HG03139 (cell line): ENCODE results near the gene SMIM8.

Source experiments
- ATAC-seq: cut with Tn5 transposase; IDR thresholded peaks from one replicate; pipeline ENCODE4 v1.9.1; 2021; ENCODE audit not compliant: unreplicated experiment

Gene SMIM8

GRCh38 chr6:87382861-87383260 is 60.5 kb downstream of the SMIM8 start:
- no peak for ATAC-seq

GRCh38 chr6:87384038-87384437 is 61.6 kb downstream of the SMIM8 start:
- ATAC-seq = no peak

DNA sequence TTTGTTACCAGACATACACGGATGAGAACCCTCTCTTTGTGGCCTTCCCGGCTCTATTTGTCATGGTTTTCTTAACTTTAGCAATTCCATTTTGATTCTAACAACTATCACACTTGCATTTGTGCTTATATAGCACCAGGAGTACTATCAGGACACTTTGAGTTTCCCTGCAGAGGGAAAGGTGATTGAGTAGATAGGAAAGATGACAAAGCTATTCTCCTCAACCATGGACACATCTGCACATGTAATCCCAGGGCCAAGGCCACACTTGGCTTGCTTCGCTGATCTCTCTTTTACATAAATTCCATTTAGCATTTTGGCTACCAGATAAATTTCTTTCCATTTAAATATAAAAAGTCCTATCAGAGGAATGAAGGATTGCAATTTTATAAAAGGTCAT is 62.1 kb downstream of the SMIM8 start:
- no peak for ATAC-seq

DNA sequence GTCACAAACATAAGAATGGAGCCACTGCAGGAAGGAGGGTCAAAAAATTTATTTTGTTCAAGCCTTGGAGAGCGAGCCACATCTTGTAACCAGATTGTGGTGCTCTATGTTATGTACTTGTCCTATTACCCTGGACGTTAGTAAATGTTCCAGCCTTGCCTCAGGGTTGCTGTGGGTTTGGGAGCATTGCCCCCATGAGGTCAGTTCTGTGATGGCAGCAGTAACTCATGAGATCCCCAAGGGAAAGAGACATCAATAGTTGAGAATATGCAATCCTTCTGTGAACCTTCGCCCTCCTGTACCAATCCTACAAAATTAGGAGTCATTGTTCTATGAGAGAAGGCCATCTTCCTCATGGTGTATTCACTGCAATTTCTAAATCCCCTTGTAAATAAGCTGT is 68.9 kb downstream of the SMIM8 start:
- no peak for ATAC-seq
